GM18505 (cell line): ENCODE data around the gene EPHB1.

Experiments used
- ATAC-seq: cut with Tn5 transposase; IDR thresholded peaks from one replicate; pipeline ENCODE4 v1.9.1; 2021; ENCODE audit not compliant: unreplicated experiment
- POLR2A ChIP-seq: IDR thresholded peaks from 4 replicates; pipeline ENCODE4 v1.6.1; 2011; ENCODE audit warnings: borderline replicate concordance; ENCODE audit not compliant: insufficient read depth, insufficient read length; ENCODE audit errors: extremely low read depth

EPHB1 gene

DNA sequence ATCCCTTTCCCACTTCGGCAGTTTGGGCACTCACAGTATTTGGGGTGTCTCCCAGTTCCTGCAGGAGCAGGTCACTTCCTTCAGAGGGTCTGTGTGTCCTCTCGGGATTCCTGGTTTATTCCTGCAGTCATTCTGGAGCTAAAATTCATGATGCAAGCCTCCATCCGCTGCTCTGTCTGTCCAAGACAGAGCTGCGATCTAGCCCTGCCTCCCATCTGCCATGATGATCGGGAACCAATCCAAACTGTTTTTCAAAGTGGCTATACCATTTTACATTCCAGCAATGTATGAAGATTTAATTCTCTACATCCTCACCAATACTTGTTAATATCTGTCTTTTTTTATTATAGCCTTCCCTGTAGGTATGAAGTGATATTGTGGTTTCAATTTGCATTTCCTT lies 273.0 kb downstream of the EPHB1 start:
- TF ChIP-seq POLR2A, result no peak
- ATAC-seq, result no peak

DNA sequence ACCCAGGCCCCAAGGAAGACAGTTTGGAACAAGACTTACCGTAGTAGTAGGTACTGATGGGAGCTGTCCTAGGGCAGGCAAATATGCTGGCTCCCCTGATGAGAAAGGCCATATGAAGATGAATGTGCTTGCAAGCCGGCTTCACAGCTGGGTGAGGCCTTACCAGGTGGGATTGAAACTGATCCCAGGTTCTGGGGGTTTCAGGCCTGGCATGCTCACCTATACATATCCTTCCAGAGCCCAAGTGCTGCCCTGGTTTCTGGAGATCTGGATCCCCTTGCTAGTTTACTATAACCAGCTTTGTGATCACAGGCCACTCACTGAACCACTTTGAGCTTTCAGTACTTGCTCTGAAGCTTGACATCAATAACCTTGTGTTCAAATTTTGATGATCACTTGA lies 274.3 kb downstream of the EPHB1 start:
- no peak for TF ChIP-seq POLR2A
- no peak for ATAC-seq

DNA sequence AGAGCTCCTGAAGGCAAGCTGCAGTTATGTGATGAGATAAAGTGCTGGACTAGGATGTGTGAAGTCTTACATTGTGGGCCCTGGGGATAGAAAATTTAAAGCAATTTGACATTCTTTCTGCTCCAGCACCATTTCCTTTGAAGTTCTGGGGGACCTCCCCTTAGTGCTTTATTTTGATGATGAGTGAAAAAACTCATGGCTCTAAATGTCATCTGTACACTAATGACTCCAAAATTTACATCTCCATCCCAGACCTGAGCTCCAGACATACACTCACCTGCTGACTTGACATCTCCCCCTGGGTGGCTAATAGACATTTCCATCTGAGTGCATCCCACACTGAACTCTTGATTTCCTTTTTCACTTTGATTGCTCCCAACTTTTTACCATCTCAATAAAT lies 276.4 kb downstream of the EPHB1 start:
- TF ChIP-seq POLR2A, result no peak
- no peak for ATAC-seq

DNA sequence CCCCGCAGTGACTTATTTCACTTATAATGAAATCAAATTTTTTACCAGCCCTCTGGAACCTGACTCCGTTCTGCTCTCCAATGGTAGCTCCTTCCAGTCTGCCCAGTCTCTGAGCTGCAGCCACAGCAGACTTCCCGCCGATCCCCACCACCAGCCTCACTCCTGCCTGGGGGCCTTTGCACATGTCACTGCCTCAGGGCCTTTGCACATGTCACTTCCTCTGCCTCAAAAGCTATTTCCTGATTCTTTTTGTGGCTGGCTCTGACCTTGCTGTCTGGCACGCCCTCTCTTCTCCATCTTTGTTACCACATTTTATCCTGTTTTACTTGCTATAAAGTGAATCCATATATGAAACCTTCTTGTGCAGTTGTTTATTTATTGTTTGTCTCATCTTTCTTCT lies 277.4 kb downstream of the EPHB1 start:
- no peak for ATAC-seq
- TF ChIP-seq POLR2A, result no peak

- TF ChIP-seq POLR2A, result no peak
- ATAC-seq, result no peak
Observed at GRCh38 chr3:135075157-135075556, 280.1 kb downstream of the EPHB1 start.

- no peak for TF ChIP-seq POLR2A
Observed at GRCh38 chr3:135076341-135076740, 281.3 kb downstream of the EPHB1 start.

GRCh38 chr3:135077186-135077585 lies 282.1 kb downstream of the EPHB1 start:
- ATAC-seq, result no peak
- TF ChIP-seq POLR2A, result no peak

More at GRCh38 chr3:135076341-135076740, 281.3 kb downstream of the EPHB1 start:
- ATAC-seq, result no peak

DNA sequence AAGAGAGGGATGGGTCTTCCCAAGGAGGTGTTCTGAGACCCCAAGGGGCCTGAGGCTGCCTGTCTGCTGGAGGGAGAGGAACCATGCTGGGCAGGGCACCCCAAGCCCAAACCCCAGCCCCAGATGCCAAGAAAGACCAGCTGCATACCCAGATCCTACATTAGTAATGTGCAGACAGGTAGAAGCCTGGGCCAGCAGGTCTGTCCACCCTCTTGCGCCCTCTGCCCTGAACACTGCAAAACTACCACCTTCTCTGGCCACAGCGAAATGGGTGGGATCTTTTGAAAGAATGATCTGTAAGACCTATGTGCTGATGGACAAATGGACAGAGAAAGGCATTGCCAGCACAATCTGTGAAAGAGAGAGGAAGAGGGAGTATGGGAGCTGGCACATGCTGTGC lies 283.2 kb downstream of the EPHB1 start:
- no peak for ATAC-seq
- TF ChIP-seq POLR2A, result no peak

- ATAC-seq, result no peak
- no peak for TF ChIP-seq POLR2A
Observed at GRCh38 chr3:135079095-135079494, 284.0 kb downstream of the EPHB1 start.

- ATAC-seq, result no peak
- no peak for TF ChIP-seq POLR2A
Observed at GRCh38 chr3:135081451-135081850, 286.4 kb downstream of the EPHB1 start.

DNA sequence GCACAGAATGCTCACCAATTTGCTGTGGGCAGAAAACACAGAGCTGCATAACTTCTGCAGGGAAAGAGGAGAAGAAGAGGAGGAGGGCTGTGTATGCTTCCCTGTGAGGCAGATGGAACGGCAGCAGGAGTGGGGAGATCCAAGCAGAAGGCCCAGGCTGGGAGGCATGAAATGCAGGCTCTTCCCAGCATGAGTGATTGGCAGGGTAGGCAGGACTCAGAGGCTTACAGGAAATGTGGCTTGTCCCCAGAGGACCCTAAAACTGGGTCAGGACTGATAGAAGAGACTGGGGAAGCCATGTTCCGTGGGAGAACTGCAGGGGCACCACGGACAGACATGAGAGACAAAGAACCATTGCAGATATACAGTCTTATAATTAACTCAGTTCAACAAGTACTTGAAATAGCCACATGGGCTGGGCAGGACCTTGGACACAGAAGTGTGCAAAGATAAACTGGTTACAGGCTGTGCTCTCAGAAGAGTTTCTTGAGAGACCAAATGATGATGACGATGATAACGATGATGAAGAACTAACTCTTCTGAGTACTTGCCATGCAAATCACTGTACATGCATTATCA lies 286.9 kb downstream of the EPHB1 start:
- ATAC-seq, result no peak
- TF ChIP-seq POLR2A, result no peak

DNA sequence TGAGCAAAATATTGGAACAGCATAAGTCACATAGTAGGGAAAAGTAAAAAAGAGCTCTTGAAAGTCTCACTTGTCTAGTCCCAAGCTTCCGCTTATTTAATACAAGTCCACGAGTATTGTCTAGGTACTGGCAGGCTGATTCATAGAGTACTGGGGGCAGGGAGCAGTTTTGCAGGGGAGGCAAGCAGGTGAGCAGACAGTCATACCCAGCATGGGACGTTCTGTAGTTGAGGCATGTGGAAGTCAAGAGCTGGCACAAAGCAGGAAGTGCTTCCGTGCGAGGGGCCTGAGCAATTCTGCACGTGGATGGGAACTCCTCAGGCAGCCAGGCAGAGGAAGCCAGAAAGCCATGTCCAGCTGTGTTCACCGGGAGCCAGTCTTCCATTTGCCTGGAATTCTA lies 287.6 kb downstream of the EPHB1 start:
- no peak for TF ChIP-seq POLR2A
- no peak for ATAC-seq

- no peak for ATAC-seq
- no peak for TF ChIP-seq POLR2A
Observed at GRCh38 chr3:135083179-135083578, 288.1 kb downstream of the EPHB1 start.

GRCh38 chr3:135083756-135084155 lies 288.7 kb downstream of the EPHB1 start:
- no peak for ATAC-seq
- no peak for TF ChIP-seq POLR2A

GRCh38 chr3:135084405-135084804 lies 289.3 kb downstream of the EPHB1 start:
- TF ChIP-seq POLR2A, result no peak
- ATAC-seq, result no peak
